ENCODE results near the gene THSD4.

The THSD4 gene

GRCh38 chr15:71469413-71469812, 354.1 kb downstream of the THSD4 start:
- no peak for DNase-seq

DNA sequence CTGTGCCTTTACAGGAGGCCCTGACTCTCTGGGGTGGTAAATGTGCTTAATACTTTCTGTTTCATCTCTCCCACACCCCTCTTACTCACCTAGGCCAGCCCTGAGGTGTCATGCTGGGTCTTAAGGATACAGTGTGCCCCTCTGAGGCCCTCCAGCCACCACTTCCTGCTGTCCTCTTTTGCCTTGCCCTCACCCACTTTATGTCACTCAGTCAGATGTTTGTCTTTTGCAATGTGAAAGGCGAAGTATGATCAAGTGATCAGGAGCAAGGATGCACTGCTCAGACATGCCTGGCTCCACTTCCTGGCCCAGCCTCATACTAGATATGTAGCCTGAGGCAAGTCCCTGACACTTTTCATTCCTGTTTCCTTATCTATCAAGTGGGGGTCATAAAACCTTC, 356.1 kb downstream of the THSD4 start:
- no peak for DNase-seq

DNA sequence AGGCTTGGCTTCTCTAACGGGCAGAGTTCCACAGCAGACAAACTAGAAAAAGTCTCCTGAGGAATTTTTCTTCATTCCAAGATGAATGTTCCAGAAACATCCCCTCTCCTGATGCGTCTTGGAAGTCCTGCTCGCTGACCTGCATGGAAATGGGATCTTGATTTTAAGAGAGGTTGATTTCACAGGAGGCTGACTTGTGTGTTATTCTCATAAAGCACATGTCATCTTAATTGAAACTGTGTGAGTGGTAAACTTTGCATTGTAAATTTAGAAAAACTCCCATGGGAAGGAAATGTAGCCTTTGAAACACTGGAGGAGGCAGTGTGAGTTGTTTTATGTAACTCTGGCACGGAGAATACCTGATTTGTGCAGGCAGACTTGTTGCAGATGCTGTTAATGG, 357.3 kb downstream of the THSD4 start:
- no peak for DNase-seq

DNA sequence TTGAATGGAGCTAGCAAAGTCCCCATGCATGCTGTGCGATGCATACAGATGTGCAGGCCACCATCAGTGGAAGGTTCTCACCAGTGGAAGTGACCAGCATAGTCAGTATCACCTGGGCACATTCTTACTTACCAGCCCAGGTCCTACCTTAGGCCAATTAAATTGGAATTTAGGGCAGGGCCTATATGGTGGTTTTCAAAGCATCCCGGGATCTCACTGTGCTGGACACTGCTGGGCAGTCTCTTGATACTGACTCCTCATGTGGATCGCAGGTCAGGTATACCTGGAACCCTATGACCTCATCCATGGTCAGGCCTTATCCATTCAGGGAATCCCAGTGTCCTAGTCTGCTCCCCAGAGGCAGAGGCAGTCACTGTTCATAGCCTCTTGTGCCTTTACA, 358.5 kb downstream of the THSD4 start:
- no peak for DNase-seq

- no peak for DNase-seq
These were observed 361.6 kb downstream of the THSD4 start for GRCh38 chr15:71476823-71477222.

- no peak for DNase-seq
These were observed 365.3 kb downstream of the THSD4 start for GRCh38 chr15:71480556-71480955.

- no peak for DNase-seq
These were observed 368.8 kb downstream of the THSD4 start for GRCh38 chr15:71484080-71484479.

GRCh38 chr15:71485094-71485693, 369.9 kb downstream of the THSD4 start:
- DNase-seq = no peak

DNA sequence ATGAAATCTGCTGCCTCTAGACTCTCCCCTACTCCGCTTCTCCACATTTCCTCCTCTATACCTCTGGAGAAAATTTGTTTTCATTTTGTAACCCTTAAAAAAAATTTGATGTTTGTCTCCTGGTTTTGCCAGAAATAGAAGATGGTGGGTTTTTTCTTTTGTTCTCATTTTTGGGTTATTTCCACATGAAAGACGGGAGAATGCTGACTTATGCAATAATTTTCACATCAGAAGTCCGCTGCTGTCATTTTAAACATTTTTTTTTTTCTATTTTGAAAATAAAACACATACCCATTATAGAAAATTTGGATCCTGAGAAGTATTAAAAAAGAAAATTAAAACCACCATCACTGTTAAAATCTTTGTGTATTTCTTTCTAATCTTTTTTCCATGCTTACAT, 374.3 kb downstream of the THSD4 start:
- no peak for DNase-seq

DNA sequence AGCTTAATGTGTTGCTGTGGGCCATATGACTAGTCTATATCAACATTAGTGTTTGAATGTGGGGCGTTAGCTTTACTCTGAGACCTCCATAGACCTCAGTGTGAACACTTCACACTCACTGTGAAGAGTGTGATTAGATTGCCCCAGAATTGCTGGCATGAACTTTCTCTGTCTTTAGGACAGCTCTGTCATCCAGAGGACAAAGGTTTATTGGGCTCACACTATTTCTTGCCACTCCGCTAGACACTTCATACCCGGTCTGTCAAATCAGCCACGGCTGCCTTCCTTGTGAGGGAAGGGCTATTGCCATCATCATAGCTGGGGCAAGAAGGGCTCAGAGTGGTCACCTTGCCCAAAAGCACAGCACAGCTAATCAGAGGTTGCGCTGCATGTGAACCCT, 378.3 kb downstream of the THSD4 start:
- no peak for DNase-seq

GRCh38 chr15:71494563-71495397, 379.5 kb downstream of the THSD4 start:
- no peak for DNase-seq

- DNase-seq = no peak
These were observed 380.1 kb downstream of the THSD4 start for GRCh38 chr15:71495398-71495780.

GRCh38 chr15:71496336-71496955, 381.2 kb downstream of the THSD4 start:
- no peak for DNase-seq

DNA sequence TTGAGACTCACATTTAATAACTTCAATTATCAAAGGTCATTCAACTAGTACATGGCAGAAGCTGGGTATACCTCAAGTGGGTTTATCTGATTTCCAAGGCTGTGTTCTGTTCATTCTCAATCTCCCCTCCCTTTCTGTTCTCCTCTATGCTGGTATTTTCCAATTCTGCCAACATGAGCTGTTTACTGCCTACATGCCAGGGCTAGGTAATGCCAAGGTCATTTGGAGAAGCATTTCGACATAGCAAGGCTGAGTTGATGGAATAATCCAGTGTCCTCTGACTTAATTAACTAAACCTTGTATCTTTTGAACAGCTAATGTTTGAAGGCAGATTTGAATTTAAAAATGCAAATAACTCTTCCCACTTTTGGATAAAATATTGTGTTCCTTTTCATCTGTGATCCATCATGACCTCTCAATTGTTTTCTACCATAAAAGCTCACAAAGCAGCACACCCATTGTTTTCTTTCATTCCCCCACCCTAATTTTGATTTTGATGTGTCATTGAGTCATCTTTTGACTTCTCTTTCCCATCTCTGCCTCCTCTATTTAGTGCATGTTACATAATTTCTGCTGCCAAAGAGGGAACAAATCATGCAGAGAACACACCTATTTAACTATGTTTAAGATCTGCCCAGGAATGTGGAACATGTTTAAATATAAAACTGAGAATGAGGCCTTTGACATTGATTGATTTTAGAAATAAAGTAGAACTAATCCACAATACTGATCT, 386.2 kb downstream of the THSD4 start:
- DNase-seq = no peak

GRCh38 chr15:71502077-71502432, 386.8 kb downstream of the THSD4 start:
- no peak for DNase-seq

DNA sequence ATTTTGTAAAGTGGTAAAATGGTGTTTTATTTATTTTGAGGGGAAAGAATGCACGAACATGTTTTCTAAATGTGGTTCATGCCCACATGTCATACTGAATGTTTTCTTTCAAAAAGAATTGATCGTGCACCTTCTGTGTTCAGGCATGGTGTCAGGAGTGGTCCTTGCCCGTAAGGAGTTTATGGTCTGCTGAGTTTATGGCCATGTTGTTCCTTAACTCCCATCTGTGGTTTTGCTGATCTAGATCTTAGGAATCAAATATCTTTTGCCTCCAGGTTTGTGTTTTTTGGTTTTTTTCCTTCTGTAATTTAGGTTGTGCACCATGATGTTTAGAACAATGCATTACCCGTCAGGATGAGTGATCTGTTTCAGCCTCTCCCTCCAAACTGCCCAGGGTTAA, 390.7 kb downstream of the THSD4 start:
- DNase-seq = no peak

DNA sequence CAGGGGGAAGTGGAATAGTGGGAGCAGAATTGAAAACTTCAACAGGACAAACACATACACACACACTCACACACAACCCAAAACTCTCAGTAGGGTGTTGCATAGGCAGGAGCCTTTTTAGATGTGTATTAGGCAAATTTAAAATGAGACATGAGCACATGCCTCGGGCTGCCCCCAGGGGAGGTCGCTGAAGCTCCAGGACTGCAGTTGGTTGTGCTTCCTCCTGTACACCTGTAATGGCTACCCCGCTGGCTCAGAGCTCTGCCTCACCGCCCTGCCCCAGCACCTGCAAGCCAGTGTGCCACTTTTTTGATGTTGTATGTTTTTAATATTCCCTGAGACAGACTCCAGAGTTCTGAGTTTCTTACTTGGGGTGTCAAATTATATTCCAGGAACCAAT, 391.7 kb downstream of the THSD4 start:
- DNase-seq = no peak

- DNase-seq = no peak
These were observed 392.9 kb downstream of the THSD4 start for GRCh38 chr15:71508081-71508682.

DNA sequence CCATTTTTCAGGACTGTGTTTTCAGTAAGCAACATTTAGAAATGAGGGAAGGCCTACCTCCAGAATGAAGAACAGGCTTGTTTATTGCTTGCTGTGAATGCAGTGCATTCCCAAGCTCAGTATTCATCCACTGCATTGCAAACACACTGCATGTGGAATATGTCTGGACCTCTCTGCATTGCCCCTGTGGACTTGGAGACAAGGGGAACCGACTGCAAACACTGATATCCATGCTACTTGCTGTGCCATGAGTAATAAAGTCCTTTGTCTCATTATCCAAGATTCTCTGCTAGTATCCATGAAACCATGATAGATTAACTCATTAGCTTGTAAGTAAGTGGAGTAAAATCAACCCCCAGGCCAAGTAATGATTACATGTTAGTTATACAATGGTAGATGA, 393.9 kb downstream of the THSD4 start:
- no peak for DNase-seq

- no peak for DNase-seq
These were observed 395.5 kb downstream of the THSD4 start for GRCh38 chr15:71510763-71511162.

GRCh38 chr15:71511796-71512681, 396.8 kb downstream of the THSD4 start:
- no peak for DNase-seq

GRCh38 chr15:71512682-71513006, 397.4 kb downstream of the THSD4 start:
- no peak for DNase-seq
